ENCODE measurements around the gene CDHR2. TPM values are rescaled to one million over a fixed set of nuclear protein-coding genes. Genes with fewer than 3 reads are reported as not detected.

Gene CDHR2
- total RNA-seq, 2 experiments from 2014 or later, result 0.23 to 0.47 TPM

DNA sequence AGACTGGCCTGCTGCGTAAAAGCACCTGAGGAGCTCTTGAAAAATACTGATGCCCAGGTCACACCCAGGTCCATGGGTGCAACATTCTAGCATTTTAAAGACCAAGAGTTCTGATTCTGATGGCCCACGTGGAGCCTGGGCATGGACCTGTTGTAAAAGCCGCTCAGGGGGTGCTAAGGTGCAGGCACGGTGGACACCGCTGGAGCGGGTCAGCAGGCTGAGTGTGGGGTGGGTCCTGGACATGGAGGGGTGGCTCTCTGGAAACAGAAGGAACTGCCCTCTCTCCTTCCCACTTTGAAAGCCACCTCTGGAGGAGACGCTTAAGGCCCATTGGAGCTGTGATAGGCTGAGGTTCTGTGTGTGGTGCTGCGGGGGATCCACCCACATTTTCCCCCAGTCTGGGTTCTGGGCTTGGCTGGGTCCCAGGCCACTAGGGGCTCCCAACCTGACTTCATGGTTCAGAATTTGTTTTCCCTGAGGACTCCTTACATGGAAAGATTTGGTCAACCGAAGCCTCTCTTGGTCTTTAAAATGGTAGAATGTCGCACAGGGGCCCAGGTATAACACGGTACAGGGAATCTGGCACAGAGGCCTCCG, 44.2 kb downstream of the CDHR2 start:
- Mint-ChIP-seq H3K27me3 (peaks cover 4% of the 10 kb centered on the region), H3K4me1 (ENCODE audit: low read depth) (peaks cover 8% of the 10 kb centered on the region), H3K9me3 (no peaks in the 10 kb centered on the region), H3K36me3 (ENCODE audit: low read depth) (no peaks in the 10 kb centered on the region), H3K27ac (no peak overlapping the region), H3K4me3 (no peak overlapping the region)
- POLR2A ChIA-PET, result interaction anchor here (1.1 kb wide), 2 partner anchors 10 to 14 kb away, joined by 3 read pairs; no protein-coding TSS in a partner anchor
- ATAC-seq (no peak), DNase-seq (no peak)
- TF ChIP-seq, protein P1, sequence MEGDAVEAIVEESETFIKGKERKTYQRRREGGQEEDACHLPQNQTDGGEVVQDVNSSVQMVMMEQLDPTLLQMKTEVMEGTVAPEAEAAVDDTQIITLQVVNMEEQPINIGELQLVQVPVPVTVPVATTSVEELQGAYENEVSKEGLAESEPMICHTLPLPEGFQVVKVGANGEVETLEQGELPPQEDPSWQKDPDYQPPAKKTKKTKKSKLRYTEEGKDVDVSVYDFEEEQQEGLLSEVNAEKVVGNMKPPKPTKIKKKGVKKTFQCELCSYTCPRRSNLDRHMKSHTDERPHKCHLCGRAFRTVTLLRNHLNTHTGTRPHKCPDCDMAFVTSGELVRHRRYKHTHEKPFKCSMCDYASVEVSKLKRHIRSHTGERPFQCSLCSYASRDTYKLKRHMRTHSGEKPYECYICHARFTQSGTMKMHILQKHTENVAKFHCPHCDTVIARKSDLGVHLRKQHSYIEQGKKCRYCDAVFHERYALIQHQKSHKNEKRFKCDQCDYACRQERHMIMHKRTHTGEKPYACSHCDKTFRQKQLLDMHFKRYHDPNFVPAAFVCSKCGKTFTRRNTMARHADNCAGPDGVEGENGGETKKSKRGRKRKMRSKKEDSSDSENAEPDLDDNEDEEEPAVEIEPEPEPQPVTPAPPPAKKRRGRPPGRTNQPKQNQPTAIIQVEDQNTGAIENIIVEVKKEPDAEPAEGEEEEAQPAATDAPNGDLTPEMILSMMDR (IDR thresholded peaks at IDR 0.05), result no peak
- CTCF ChIA-PET, result no interaction called here
- intact Hi-C loops (cut with micrococcal nuclease), result no loop called here

DNA sequence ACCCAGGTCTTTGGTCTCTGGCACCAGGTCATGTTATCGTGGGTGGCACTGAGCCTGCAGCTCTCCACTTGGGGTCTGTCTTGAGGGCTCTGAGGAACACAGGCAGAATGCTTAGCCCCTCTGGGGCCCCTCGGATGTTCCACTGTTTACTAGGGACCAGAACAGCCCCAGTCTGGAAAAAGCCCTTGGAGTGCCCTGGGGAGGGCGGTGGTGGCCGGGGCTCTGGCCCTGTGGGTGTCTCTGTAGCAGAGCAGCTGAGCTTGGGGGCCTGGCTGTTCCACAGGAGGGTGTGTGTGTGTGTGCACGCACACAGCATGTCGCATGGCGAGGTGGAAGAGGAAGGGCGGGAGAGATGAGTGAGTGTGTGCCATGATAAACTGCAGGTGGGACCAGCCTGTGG, 45.4 kb downstream of the CDHR2 start:
- Mint-ChIP-seq H3K9me3 (no peaks in the 10 kb centered on the region), H3K4me3 (no peak overlapping the region)
- CTCF ChIA-PET, result no interaction called here

DNA sequence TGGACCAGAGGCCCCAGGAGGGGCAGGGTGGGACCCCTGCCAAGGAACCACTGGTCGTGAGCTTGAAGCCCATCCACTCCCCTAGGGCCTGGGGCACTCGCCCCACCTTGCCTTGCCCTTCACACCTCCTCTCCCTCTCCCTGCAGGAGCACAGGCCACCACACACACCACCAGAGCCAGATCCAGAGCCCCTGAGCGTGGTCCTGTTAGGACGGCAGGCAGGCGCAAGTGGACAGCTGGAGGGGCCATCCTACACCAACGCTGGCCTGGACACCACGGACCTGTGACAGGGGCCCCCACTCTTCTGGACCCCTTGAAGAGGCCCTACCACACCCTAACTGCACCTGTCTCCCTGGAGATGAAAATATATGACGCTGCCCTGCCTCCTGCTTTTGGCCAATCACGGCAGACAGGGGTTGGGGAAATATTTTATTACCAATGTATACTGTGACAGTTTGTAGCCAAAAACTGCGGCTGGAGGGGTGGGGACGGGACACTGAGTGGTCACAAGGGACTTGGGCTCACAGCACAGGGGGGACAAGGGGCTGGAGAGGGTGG, 46.3 kb downstream of the CDHR2 start:
- no peak overlapping the region for H3K27ac Mint-ChIP-seq
- H3K27me3 Mint-ChIP-seq, result peaks cover 8% of the 10 kb centered on the region
- H3K9me3 Mint-ChIP-seq, result no peaks in the 10 kb centered on the region
- H3K4me3 Mint-ChIP-seq, result no peak overlapping the region
- ChIA-PET POLR2A (interaction anchor here (0.6 to 1.3 kb wide), 4 partner anchors 10 to 98 kb away, joined by 3 to 7 read pairs (median 3); no protein-coding TSS in a partner anchor), CTCF (interaction anchor here (1.3 to 2.7 kb wide), 6 partner anchors 11 to 65 kb away, joined by 4 to 15 read pairs (median 7); partner anchors contain the start of gene GPRIN1)
- intact Hi-C loops (cut with micrococcal nuclease), result no loop called here
- no peak for DNase-seq
- no peak for ATAC-seq
- H3K4me1 Mint-ChIP-seq (ENCODE audit: low read depth), result peaks cover 11% of the 10 kb centered on the region
- H3K36me3 Mint-ChIP-seq (ENCODE audit: low read depth), result no peaks in the 10 kb centered on the region
- TF ChIP-seq, protein P1 (IDR thresholded peaks at IDR 0.05), result no peak

More for the DNA sequence above, 45.4 kb downstream of the CDHR2 start:
- peaks cover 8% of the 10 kb centered on the region for H3K4me1 Mint-ChIP-seq (ENCODE audit: low read depth)
- H3K27ac Mint-ChIP-seq, result no peak overlapping the region
- DNase-seq, result no peak
- no peaks in the 10 kb centered on the region for H3K36me3 Mint-ChIP-seq (ENCODE audit: low read depth)
- intact Hi-C loops (cut with micrococcal nuclease), result no loop called here
- ATAC-seq, result no peak
- H3K27me3 Mint-ChIP-seq, result peaks cover 8% of the 10 kb centered on the region
- POLR2A ChIA-PET, result no interaction called here
- TF ChIP-seq, protein P1 (IDR thresholded peaks at IDR 0.05), result no peak

DNA sequence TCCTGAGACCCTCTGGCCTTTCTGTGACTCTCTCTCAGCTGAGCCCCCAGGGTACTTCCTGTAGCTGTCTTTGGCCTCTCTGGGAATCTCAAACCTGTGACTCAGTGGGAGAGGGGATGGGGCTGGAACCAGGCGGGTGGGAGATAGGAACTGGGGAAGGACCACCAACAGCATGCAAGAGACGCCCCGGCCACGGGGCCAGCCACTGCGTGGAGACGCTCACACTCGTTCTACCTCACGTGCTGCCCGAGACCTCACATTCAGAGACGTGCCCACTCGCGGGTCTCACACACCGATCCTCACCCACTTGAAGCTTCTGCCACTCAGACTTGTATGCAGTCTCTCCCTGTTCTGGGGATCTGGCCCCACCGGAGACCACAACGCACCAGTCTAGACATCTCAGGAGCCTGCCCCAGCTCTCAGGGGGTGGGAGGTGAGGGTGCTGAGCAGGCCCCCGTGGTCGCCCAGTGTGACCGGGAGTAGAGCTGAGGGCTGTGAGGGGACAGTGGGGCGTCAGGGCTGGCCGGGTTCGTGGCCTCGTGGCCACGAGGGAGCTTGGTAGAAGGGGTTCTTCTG, 47.0 kb downstream of the CDHR2 start:
- peak overlapping the region; percentile 80 for H3K27ac Mint-ChIP-seq
- intact Hi-C loops (cut with micrococcal nuclease), result no loop called here

More for the DNA sequence above, 47.0 kb downstream of the CDHR2 start:
- Mint-ChIP-seq H3K36me3 (ENCODE audit: low read depth) (no peaks in the 10 kb centered on the region), H3K27me3 (peaks cover 8% of the 10 kb centered on the region), H3K4me3 (peak overlapping the region; percentile 67), H3K4me1 (ENCODE audit: low read depth) (peaks cover 11% of the 10 kb centered on the region), H3K9me3 (no peaks in the 10 kb centered on the region)
- no peak for DNase-seq
- CTCF ChIA-PET, result interaction anchor here (0.9 to 2.7 kb wide), 10 partner anchors 10 to 65 kb away, joined by 3 to 15 read pairs (median 4); partner anchors contain the start of gene GPRIN1
- no peak for ATAC-seq
- POLR2A ChIA-PET, result interaction anchor here (0.6 to 1.3 kb wide), 7 partner anchors 10 to 406 kb away, joined by 3 to 7 read pairs (median 3); no protein-coding TSS in a partner anchor
- TF ChIP-seq, protein P1 (IDR thresholded peaks at IDR 0.05), result no peak

Measured in activated CD8-positive, alpha-beta T cell treated with anti-CD3 and anti-CD28 coated beads for 36 hours (primary cell).